Measurements from ENCODE around the gene B9D1.

- TF ChIP-seq CTCF (IDR thresholded peaks at IDR 0.05) = no peak
- TF ChIP-seq POLR2A (IDR thresholded peaks at IDR 0.05) = no peak
- no peak for TF ChIP-seq EP300 (IDR thresholded peaks at IDR 0.05)
Observed at GRCh38 chr17:19327031-19327783, 35.3 kb downstream of the B9D1 start.

Data from stomach (tissue), 4 donors.